Raji (cell line): Measurements from ENCODE around the gene LHX3.
A peak's percentile ranks its signal among the peaks of the same experiment; 100 is the strongest.

Experiments
- POLR2A ChIP-seq: IDR thresholded peaks from 2 replicates; pipeline ENCODE4 v1.6.1; 2011; ENCODE audit warnings: low read depth, low read length, control low read depth; ENCODE audit not compliant: insufficient read depth

The LHX3 gene

DNA sequence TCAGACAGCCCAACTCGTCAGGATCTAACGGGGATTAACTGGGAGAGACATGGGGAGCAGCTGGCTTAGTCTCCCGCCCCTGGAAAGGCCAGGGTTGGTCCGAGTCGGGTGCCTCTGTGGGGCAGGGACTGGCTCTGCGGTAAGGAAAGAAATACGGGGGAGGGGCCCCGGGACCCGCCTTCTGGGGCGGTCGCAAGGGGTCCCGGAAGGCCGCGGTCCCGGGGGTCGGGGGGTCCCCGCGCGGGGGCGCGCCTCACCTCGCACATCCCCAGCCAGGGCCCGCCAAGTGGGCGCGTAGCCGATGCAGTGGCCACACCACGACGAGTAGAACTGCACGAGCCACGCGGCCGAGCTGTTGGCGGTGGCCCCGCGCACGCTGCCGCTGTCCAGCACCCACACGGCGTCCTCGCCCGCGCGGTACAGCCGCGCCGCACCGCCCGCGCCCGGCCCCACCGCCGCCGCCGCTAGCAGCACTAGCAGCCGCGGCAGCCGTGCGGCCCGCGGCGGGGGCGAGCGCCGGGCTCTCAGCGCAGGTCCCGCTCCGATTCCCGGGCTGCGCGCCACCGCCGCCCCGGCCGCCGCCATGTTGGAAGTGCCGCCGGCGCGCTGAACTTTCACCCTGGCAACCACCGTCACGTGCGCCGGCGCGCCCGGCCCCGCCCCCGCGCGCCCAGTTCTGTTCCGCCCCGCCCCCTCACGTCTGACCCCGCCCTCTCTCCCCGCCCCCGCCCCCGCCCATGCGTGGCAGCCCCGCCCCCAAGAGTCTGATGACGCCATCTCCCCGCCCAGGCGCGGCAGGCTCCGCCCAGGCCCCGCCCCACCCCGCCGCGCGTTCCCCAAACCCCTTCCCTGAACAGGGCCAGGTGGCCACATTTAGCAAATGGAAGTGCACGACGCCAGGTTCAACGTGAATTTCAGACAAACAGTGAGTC lies 40.6 kb upstream of the LHX3 start, which contains the start of gene QSOX2:
QSOX2 (minus strand) TSS at position 594 of the 932 bp plus-strand sequence; CDS start at position 585, 9 bp downstream.
- TF ChIP-seq POLR2A = peak; percentile 56

DNA sequence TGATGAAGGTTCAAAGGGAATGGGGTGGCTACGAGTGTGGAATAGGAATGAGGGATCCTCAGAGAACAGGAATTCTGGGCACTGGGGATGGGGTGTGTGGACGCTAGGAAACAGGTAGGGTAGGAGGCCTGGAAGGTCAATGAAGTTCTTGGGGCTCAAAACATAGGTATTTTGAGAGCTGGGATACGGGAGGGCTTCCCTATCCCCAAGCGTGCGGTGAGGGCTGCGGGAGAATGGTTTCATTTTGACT lies 40.0 kb upstream of the LHX3 start:
- no peak for TF ChIP-seq POLR2A

DNA sequence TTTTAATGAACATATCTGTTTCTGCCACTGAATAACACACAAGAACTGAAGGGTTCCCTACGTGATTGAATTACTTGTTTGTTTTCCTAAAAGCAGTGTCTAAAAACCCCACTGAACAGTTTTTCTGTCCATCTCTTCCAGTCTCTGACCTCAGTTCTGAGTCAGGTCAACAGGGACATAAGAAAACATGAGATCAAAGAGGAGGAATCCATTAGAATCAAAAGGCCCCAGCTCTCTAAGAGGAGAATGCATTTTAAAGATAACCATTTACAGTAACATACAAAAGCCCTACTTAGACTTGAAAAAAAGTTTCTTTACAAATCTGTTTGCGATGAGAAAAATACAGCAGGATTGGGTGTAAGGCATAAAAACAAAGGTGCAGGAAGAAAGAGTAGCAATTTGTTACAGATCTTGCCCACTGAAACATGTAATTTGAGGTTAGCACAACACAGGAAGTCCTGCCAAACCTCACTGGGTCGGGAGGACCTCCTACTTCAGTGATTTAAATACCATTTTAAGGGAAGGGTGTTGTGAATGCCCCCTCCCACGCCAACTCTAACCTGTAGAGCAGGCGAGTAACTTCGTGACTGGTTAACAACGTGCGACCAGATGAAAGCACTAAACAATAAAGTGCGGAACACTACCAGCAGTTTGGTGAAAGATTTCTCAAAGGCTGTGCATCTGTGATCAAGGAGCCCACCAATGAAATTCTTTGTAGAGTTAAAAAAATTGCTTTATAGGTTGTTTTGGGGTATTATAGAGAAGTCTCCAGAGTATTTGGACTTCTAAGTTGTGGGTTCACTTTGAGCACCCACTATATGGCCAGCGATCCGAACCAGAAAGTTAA lies 39.4 kb upstream of the LHX3 start:
- TF ChIP-seq POLR2A = no peak

DNA sequence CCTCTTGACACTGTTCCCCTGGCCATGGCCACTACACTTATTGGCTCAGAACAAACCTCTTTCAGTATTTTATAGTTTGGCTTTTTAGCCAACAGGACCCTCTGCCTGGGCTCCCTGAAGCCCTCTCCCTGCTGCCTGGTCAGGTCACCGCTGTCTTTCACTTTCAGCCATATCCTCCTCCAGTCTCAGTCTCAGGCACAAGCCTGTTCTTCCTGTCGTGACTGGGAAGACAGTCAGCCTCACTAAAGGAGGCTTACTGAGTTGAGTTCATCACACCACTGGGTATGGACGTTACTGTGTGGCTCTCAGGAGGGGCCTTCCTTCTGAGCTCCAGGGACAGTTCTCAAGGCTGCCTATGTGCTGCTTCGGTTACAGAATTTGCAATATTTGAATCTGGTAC lies 38.7 kb upstream of the LHX3 start:
- no peak for TF ChIP-seq POLR2A

DNA sequence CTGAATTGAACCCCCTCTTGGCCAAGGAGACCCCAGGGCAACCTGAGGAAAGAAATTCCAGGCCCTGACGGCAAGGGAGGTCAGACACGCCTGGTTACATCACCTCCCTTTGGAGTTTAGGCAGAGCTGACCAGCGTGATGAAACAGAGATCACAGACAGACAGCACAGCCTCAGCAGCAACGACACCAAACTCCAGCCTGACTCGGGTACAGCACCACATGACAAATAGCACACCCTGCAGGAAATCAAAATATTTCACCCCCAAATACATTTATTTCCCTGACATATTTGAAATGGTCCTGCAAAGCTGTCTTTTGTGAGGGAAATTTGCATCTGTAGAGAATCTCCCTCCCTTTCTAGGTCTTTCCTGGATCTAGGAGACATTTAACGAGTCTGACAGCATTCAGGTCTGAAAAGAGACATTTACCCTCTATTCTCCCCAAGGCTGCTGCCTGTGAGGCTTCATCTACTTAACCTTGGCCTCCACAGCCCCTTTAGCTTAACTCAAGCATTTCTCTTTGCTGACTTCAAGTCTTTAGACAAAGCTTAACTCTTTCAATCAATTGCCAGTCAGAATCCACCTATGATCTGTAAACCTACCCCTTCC lies 38.1 kb upstream of the LHX3 start:
- TF ChIP-seq POLR2A = no peak

DNA sequence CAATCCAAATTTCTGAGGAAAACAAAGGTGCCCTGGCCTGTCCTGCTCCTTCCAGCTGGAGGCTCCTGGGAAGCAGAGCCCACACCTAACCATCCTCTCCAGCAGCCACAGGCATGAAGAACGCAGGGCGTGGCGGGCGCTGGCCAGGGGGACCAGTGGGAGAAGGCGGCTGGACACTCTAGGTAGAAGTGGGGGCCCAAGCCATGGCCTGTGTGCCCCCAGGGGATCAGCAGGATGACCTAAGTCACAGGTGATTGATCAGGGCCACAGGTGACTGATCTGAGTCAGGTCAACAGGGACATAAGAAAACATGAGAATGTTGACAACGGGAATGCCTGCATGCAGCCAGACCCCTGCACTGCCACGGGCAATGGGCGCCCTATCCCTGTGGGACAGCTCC lies 37.3 kb upstream of the LHX3 start:
- TF ChIP-seq POLR2A = no peak

DNA sequence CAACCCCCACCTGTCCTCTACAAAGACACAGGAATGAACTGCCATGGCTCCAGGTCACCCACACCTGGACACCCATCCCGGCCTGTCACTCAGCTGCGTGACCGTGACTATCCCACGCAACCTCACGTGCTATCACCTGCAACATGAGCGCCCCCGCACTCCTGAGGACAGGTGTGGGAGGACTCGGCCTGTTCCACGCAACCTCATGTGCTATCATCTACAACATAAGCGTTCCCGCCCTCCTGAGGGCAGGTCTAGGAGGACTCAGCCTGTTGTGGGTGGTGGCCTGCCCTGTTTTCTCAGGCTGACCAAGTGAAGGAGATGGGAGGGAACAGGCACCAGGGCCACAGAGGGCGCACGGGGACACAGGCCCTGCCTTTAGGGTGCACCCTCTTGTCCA lies 36.6 kb upstream of the LHX3 start:
- no peak for TF ChIP-seq POLR2A

DNA sequence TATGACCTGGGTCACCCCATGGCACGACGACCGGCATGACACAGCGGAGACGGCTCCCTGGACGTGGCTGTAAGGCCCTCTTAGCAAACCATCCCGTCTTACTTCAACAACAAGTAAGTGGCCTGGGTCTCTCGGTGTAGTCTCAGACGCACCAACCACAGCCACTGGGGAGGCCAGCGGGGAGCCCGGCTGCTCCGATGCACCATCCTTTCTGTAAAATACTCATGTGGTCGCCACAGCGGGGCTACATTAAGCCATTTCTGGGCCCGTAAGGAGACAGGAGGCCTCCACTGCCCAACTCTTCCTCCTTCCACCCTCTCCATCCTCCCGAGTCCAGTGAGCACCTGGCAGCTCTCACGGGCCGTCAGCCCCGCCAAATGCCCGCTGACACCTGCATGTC lies 36.0 kb upstream of the LHX3 start:
- TF ChIP-seq POLR2A = no peak

DNA sequence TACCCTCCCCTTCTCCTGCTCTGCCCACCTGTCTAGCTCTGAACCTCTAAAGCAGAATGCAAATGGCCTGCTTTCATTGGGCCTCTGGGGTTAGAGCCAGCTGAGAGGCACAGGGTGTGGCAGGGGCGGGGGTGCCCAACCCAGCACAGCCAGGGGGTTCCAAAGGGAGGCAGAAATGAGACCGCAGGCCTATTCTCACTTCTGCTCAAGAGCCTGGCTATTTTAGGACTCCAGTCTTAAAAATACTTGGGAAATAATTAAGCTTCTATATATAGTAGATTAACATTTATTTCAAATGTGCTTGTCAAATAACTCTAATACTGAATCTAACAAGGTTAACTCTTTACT lies 35.0 kb upstream of the LHX3 start:
- TF ChIP-seq POLR2A = no peak

DNA sequence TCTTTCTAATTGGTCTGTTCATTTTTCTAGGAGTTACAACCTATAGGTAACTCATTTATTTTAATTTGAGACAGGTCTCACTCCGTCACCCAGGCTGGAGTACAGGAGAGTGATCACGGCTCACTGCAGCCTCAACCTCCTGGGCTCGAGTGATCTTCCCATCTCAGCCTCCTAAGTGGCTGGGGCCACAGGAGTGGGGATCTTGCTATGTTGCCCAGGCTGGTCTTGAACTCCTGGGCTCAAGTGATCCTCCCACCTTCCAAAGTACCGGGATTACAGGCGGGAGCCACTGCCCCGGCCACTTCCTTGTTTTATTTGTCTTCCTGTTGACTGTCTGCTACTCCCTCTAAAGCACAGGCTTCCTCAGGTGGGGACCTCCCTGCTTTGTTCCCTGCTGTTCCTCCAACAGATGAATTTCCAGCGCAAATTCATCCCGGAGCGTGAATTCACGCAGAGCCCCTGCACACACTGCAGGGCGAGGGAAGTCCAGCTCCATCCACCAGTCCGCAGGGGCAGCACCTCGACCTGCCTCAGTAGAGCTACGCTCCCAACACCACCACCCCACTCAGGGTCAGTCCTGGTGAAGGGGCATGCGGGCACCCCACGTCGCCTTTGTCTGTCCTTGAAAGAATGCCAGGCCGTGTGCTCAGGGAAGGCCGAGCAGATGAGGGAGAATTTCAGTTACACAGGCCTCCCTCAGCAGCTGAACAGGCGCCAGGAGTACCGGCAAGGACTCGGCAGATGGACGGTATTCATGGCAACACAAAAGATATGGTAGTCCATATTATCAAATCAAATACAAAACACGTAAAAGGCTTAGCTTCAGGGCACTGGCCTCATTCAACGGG lies 34.4 kb upstream of the LHX3 start:
- no peak for TF ChIP-seq POLR2A

DNA sequence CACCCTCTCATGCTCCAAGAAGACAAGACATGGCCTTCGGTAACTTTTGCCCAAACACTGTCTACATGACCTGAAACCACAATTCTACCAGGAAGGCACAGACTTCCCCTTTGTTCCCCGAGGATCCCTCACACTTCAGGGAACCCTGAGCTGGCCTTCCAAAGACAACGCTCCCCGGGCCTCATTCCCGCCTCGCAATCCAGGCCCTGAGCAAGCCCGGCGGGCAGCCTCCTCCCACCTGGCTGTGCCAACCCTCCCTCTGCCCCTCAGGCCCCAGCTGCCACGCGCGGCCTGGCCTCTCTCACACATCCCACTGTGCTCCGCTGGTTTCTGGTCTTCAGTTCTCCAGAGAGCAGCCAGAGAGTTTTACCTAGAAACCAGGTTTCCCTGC lies 33.4 kb upstream of the LHX3 start:
- no peak for TF ChIP-seq POLR2A

DNA sequence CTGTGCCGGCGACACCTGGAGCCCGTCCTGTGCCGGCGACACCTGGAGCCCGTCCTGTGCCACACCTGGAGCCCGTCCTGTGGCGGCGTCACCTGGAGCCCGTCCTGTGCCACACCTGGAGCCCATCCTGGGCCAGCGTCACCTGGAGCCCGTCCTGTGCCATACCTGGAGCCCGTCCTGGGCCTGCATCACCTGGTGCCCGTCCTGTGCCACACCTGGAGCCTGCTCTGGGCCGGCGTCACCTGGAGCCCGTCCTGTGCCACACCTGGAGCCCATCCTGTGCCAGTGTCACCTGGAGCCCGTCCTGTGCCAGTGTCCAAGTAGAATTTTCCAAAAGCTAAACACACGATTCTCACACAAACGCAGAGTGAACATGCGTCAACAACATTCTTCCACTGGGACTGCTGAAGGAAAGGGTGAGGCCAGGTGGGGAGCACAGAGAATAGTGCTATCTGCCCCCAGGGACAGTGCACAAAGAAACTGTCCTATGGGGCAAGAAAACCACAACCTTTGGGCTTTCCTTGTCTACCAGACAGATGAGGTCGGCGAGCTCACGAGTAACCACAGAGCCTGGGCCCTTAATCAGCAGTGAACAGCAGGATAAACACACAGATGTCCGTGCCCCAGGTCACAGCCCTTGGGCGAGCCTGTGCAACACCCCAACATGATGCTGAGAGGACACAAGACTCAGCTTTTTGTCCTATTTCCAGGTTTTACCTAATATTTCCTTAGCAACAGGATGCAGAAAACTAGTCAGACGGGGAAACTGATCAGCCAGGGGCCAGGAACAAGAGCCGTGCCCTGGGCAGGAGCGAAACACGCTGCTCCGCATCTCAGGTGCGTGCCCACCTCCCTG lies 32.8 kb upstream of the LHX3 start:
- no peak for TF ChIP-seq POLR2A

DNA sequence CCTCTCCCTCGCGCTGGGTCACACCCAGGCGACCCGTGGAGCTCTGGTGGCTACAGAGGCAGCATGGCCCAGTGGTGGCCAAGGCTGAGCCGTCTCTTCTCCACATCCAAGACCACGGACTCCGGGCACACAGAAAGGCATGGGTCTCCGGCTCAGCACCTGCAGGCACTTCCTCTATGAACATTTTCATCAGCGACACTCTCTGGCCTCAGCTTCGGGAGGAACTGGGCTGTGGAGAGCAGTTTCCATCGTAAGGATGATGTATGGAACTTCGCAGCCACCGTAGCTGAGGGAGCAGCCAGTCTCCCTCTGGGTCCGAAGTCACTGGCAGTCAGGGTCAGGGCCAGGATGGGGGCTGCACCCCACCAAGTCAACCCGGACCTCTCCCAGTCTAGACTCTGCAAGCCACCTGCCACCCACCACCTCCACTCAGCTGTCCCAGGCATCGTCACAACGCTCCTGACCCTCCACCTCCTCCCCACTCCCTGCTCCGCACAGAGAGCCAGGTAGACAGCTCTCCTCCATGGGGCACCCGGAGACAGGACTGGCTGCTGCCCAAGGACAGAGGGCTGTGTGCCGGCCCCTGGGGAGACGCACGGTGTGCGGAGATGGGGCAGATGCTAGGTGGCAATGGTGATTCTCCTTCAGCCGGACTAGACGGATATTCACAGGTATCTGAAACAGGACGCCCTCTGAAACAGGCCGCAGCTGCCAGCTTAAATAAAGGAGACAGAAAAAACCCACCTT lies 31.0 kb upstream of the LHX3 start:
- no peak for TF ChIP-seq POLR2A
